Kidney epithelial cell (primary cell): ENCODE measurements around the gene CPLX1. TPM values are rescaled to one million over a fixed set of nuclear protein-coding genes. Genes with fewer than 3 reads are reported as not detected.
"Not testable (repeated sequence)": the region's sequence is repeated elsewhere in the genome, so short reads cannot be mapped to it uniquely, and the experiment has no call there.

ENCODE experiments used
- DNase-seq: peaks from one replicate; pipeline ENCODE4 v3.0.0-alpha.2; 2010; ENCODE audit warnings: low read depth
- H3K27me3 ChIP-seq: 2 replicates; pipeline ENCODE4 v1.6.0; 2011; ENCODE audit warnings: low read length; ENCODE audit not compliant: control insufficient read depth, insufficient read depth
- H3K36me3 ChIP-seq: 2 replicates; pipeline ENCODE4 v1.5.1; 2011; ENCODE audit warnings: low read length; ENCODE audit not compliant: control insufficient read depth, insufficient read depth
- H3K4me3 ChIP-seq: 2 replicates; pipeline ENCODE4 v1.5.1; 2011; ENCODE audit warnings: low read depth, mild to moderate bottlenecking, control low read depth, low read length
- CTCF ChIP-seq: IDR thresholded peaks from 2 replicates; pipeline ENCODE4 v1.5.1; 2011; ENCODE audit warnings: mild to moderate bottlenecking, moderate library complexity, low read length, control low read depth, inconsistent platforms; ENCODE audit not compliant: insufficient read depth, poor library complexity, severe bottlenecking
- total RNA-seq: library from RNA; depleted of rRNA; stranded (reverse); fragments of >200 nt; gene quantifications from 2 replicates; pipeline ENCODE4 v1.2.3, GENCODE V29; 2015

The CPLX1 gene
- total RNA-seq, 1 donor from 2014 or later: 0.17 TPM

GRCh38 chr4:781493-782216 lies 44.3 kb downstream of the CPLX1 start:
- H3K36me3 ChIP-seq: no peaks in the 10 kb centered on the region
- no peak for TF ChIP-seq CTCF
- peak overlapping the region; percentile 88 for H3K4me3 ChIP-seq
- DNase-seq: peak; percentile 91
- peaks cover 21% of the 10 kb centered on the region for H3K27me3 ChIP-seq

GRCh38 chr4:780716-781492 lies 45.0 kb downstream of the CPLX1 start:
- H3K36me3 ChIP-seq: no peaks in the 10 kb centered on the region
- peak overlapping the region; percentile 88 for H3K4me3 ChIP-seq
- peaks cover 14% of the 10 kb centered on the region for H3K27me3 ChIP-seq
- no peak for DNase-seq
- TF ChIP-seq CTCF: no peak

GRCh38 chr4:780255-780654 lies 45.7 kb downstream of the CPLX1 start:
- peak overlapping the region; percentile 88 for H3K4me3 ChIP-seq
- not testable (repeated sequence) for DNase-seq, H3K36me3 ChIP-seq, H3K27me3 ChIP-seq

- no peak for TF ChIP-seq CTCF
- Histone ChIP-seq H3K27me3 (peaks cover under 1% of the 10 kb centered on the region), H3K4me3 (no peak overlapping the region), H3K36me3 (no peaks in the 10 kb centered on the region)
- no peak for DNase-seq
These were observed 46.4 kb downstream of the CPLX1 start for GRCh38 chr4:779555-779954.

GRCh38 chr4:777520-778262 lies 48.2 kb downstream of the CPLX1 start:
- no peak for DNase-seq
- no peak for TF ChIP-seq CTCF
- Histone ChIP-seq H3K27me3 (no peaks in the 10 kb centered on the region), H3K36me3 (peaks cover 2% of the 10 kb centered on the region), H3K4me3 (no peak overlapping the region)
